Measurements from ENCODE around the gene CAMK2B. TPM values are rescaled to one million over a fixed set of nuclear protein-coding genes. Genes with fewer than 3 reads are reported as not detected.

CAMK2B gene
- total RNA-seq, 1 experiment from 2014 or later = 0.34 TPM

- no peaks in the 10 kb centered on the region for H3K79me2 ChIP-seq (ENCODE audit: insufficient read depth, low read length)
- RAD21 ChIA-PET (ENCODE audit: low non-redundant PET in 1 of 2, low total read pairs in 2 of 2, uncharacterized antibody in 2 of 2, unreplicated experiment in 2 of 2) = interaction anchor here in 1 of 2 experiments (0.6 kb wide), 1 partner anchor 345 kb away, joined by 3 read pairs; no protein-coding TSS in a partner anchor
- POLR2A ChIA-PET = no interaction called here
- H4K20me1 ChIP-seq (ENCODE audit: insufficient read depth) = no peaks in the 10 kb centered on the region
- BruUV-seq (replicated peaks) = no TSS peak
- H3K9me3 ChIP-seq (ENCODE audit: control insufficient read depth in 1 of 2, insufficient read depth in 1 of 2, low read depth in 1 of 2, low read length in 2 of 2) = no peaks in the 10 kb centered on the region
- H3K4me3 ChIP-seq (replicated peaks in 1 of 2; ENCODE audit: low read depth in 1 of 2, low read length in 2 of 2) = no peak overlapping the region
- H3K36me3 ChIP-seq (ENCODE audit: control insufficient read depth in 1 of 2, insufficient read depth in 2 of 2, low read length in 2 of 2) = no peaks in the 10 kb centered on the region
- ATAC-seq = no peak
- DNase-seq (ENCODE audit: low read depth, low spot score) = no peak
- H3K27me3 ChIP-seq (ENCODE audit: insufficient read depth, low read length) = peaks cover 7% of the 10 kb centered on the region; the same call in 1 of the 2 replicates
- H3K9me2 ChIP-seq (ENCODE audit: insufficient read depth) = no peaks in the 10 kb centered on the region; the same call in 1 of the 2 replicates
- H3K4me2 ChIP-seq (ENCODE audit: low read length) = no peak overlapping the region
- no peak overlapping the region for H3K27ac ChIP-seq (ENCODE audit: low read depth, low read length)
- H3K9ac ChIP-seq (ENCODE audit: low read length) = no peak overlapping the region
- H3K4me1 ChIP-seq (ENCODE audit: control insufficient read depth in 1 of 2, insufficient read depth in 2 of 2, low read length in 2 of 2) = no peaks in the 10 kb centered on the region
- no peak overlapping the region for H2AFZ ChIP-seq (ENCODE audit: low read depth, low read length, poor library complexity, severe bottlenecking)
- CTCF ChIA-PET = interaction anchor here (0.9 kb wide), 1 partner anchor 127 kb away, joined by 3 read pairs; no protein-coding TSS in a partner anchor
- intact Hi-C loops (cut with micrococcal nuclease) = no loop called here
- TF ChIP-seq EZH2phosphoT487 (IDR thresholded peaks at IDR 0.05; ENCODE audit: borderline replicate concordance) = no peak
- no peak for TF ChIP-seq YY1 (IDR thresholded peaks at IDR 0.05; ENCODE audit: extremely low read depth, insufficient replicate concordance, low read depth, low read length)
- no peak for TF ChIP-seq REST (IDR thresholded peaks at IDR 0.05; ENCODE audit: low read depth)
- TF ChIP-seq TCF7L2 (IDR thresholded peaks at IDR 0.05; ENCODE audit: borderline replicate concordance, extremely low read depth, insufficient read depth, insufficient read length) = no peak
- no peak for TF ChIP-seq EGR1 (IDR thresholded peaks at IDR 0.05; ENCODE audit: low read depth)
- no peak for TF ChIP-seq RAD21 (IDR thresholded peaks at IDR 0.05; ENCODE audit: low read depth)
- no peak for TF ChIP-seq EZH2 (IDR thresholded peaks at IDR 0.05)
- no peak for TF ChIP-seq POLR2AphosphoS5 (IDR thresholded peaks at IDR 0.05; ENCODE audit: low read depth, low read length)
- TF ChIP-seq SP1 (IDR thresholded peaks at IDR 0.05; ENCODE audit: low read depth) = no peak
- no peak for TF ChIP-seq ELF1 (IDR thresholded peaks at IDR 0.05; ENCODE audit: borderline replicate concordance, low read depth)
- no peak for TF ChIP-seq ATF3 (IDR thresholded peaks at IDR 0.05)
- no peak for TF ChIP-seq ZNF274 (IDR thresholded peaks at IDR 0.05; ENCODE audit: low read depth, low read length)
- TF ChIP-seq SRF (IDR thresholded peaks at IDR 0.05; ENCODE audit: low read depth) = no peak
- TF ChIP-seq CEBPB (IDR thresholded peaks at IDR 0.05; ENCODE audit: low read depth) = no peak
- no peak for TF ChIP-seq CBX3 (IDR thresholded peaks at IDR 0.05; ENCODE audit: low read depth)
- TF ChIP-seq ZFX (IDR thresholded peaks at IDR 0.05) = no peak
- TF ChIP-seq JUND (IDR thresholded peaks at IDR 0.05) = no peak
- TF ChIP-seq FOSL1 (IDR thresholded peaks at IDR 0.05; ENCODE audit: low read depth) = no peak
- TF ChIP-seq CTCF (IDR thresholded peaks at IDR 0.05 in 2 of 3, conservative IDR thresholded peaks at IDR 0.05 in 1 of 3; ENCODE audit: borderline replicate concordance in 1 of 3, insufficient read depth in 1 of 3, low read depth in 2 of 3, low read length in 2 of 3) = no peak
- TF ChIP-seq ZBTB33 (IDR thresholded peaks at IDR 0.05; ENCODE audit: extremely low read depth, insufficient replicate concordance, low read length) = no peak
These were observed 42.2 kb upstream of the CAMK2B start for GRCh38 chr7:44367475-44368043.
